Activated naive CD4-positive, alpha-beta T cell treated with anti-CD3 and anti-CD28 coated beads, Interleukin-2, amount 50 U/mL, for 72 hours (primary cell): ENCODE results near the gene NECAB3. TPM values are rescaled to one million over a fixed set of nuclear protein-coding genes. Genes with fewer than 3 reads are reported as not detected.
"Not testable (repeated sequence)": the region's sequence is repeated elsewhere in the genome, so short reads cannot be mapped to it uniquely, and the experiment has no call there.

Experiments
- ATAC-seq, 2 donors: fragments of 150-1000 bp; cut with Tn5 transposase; 2 replicates each; pipeline ENCODE4 v1.10.0; 2021; ENCODE audit warnings: mild to moderate bottlenecking in 2 of 2, moderate library complexity in 2 of 2
- DNase-seq, 2 donors: peaks; one replicate each; pipeline ENCODE4 v3.0.0; 2021 to 2022; ENCODE audit warnings: low spot score in 2 of 2
- H3K27ac Mint-ChIP-seq, 2 donors: one replicate each; pipeline ENCODE4 v1.8.0; 2022; ENCODE audit warnings: mild to moderate bottlenecking in 2 of 2, mixed read lengths in 2 of 2
- H3K36me3 Mint-ChIP-seq, 2 donors: one replicate each; pipeline ENCODE4 v1.8.0; 2022; ENCODE audit warnings: mixed read lengths in 2 of 2
- H3K9me3 Mint-ChIP-seq, 2 donors: one replicate each; pipeline ENCODE4 v1.8.0; 2022; ENCODE audit warnings: mixed read lengths in 2 of 2
- total RNA-seq, 2 donors: library from RNA; stranded (reverse); gene quantifications; one replicate each; pipeline ENCODE4 v1.2.3, GENCODE V29; 2022

NECAB3 gene
- total RNA-seq, 2 donors from 2014 or later = 24.5 to 43.0 TPM

- no peak for DNase-seq
- no peaks in the 10 kb centered on the region for H3K9me3 Mint-ChIP-seq
These were observed 28.6 kb upstream of the NECAB3 start for GRCh38 chr20:33702861-33703260.

GRCh38 chr20:33701629-33702450, 27.6 kb upstream of the NECAB3 start:
- H3K27ac Mint-ChIP-seq = no peak overlapping the region

More at GRCh38 chr20:33702861-33703260, 28.6 kb upstream of the NECAB3 start:
- ATAC-seq = no peak
- H3K27ac Mint-ChIP-seq = peak overlapping the region in 1 of 2 donors; percentile 44
- peaks cover 0 to 5% of the 10 kb centered on the region in 2 donors for H3K36me3 Mint-ChIP-seq

GRCh38 chr20:33700696-33701441, 26.6 kb upstream of the NECAB3 start:
- not testable (repeated sequence) for DNase-seq, ATAC-seq, H3K9me3 Mint-ChIP-seq, H3K36me3 Mint-ChIP-seq, H3K27ac Mint-ChIP-seq

More at GRCh38 chr20:33701629-33702450, 27.6 kb upstream of the NECAB3 start:
- Mint-ChIP-seq H3K9me3 (no peaks in the 10 kb centered on the region), H3K36me3 (peaks cover 0 to 5% of the 10 kb centered on the region in 2 donors)
- ATAC-seq (no peak), DNase-seq (no peak)

GRCh38 chr20:33698966-33699365, 24.7 kb upstream of the NECAB3 start:
- H3K27ac Mint-ChIP-seq, H3K9me3 Mint-ChIP-seq, ATAC-seq, DNase-seq, H3K36me3 Mint-ChIP-seq: not testable (repeated sequence)

GRCh38 chr20:33697129-33697528, 22.9 kb upstream of the NECAB3 start:
- Mint-ChIP-seq H3K36me3 (peaks cover 0 to 5% of the 10 kb centered on the region in 2 donors), H3K27ac (no peak overlapping the region), H3K9me3 (no peaks in the 10 kb centered on the region)
- DNase-seq (no peak), ATAC-seq (no peak)

GRCh38 chr20:33696448-33696847, 22.2 kb upstream of the NECAB3 start:
- ATAC-seq (no peak), DNase-seq (no peak)
- H3K9me3 Mint-ChIP-seq = no peaks in the 10 kb centered on the region
- H3K27ac Mint-ChIP-seq = no peak overlapping the region
- peaks cover 0 to 5% of the 10 kb centered on the region in 2 donors for H3K36me3 Mint-ChIP-seq

GRCh38 chr20:33694639-33695012, 20.4 kb upstream of the NECAB3 start:
- no peaks in the 10 kb centered on the region for H3K9me3 Mint-ChIP-seq
- ATAC-seq (no peak), DNase-seq (no peak)
- no peak overlapping the region for H3K27ac Mint-ChIP-seq
- peaks cover 0 to 5% of the 10 kb centered on the region in 2 donors for H3K36me3 Mint-ChIP-seq

GRCh38 chr20:33693741-33694638, 19.8 kb upstream of the NECAB3 start:
- no peaks in the 10 kb centered on the region for H3K9me3 Mint-ChIP-seq
- DNase-seq (no peak), ATAC-seq (no peak)

GRCh38 chr20:33693289-33693688, 19.1 kb upstream of the NECAB3 start:
- no peaks in the 10 kb centered on the region for H3K36me3 Mint-ChIP-seq
- H3K27ac Mint-ChIP-seq = no peak overlapping the region
- no peak for ATAC-seq
- DNase-seq = no peak
- H3K9me3 Mint-ChIP-seq = no peaks in the 10 kb centered on the region

More at GRCh38 chr20:33693741-33694638, 19.8 kb upstream of the NECAB3 start:
- Mint-ChIP-seq H3K36me3 (peaks cover 0 to 5% of the 10 kb centered on the region in 2 donors), H3K27ac (peak overlapping the region in 1 of 2 donors; percentile 48)

GRCh38 chr20:33689973-33690372, 15.7 kb upstream of the NECAB3 start:
- DNase-seq (peak in 1 of 2 donors; percentile 60), ATAC-seq (peak; percentile 10 to 40)
- Mint-ChIP-seq H3K27ac (peak overlapping the region; percentile 44 to 61), H3K9me3 (no peaks in the 10 kb centered on the region), H3K36me3 (peaks cover 7% of the 10 kb centered on the region in 2 donors)

GRCh38 chr20:33689493-33689892, 15.3 kb upstream of the NECAB3 start:
- ATAC-seq = no peak
- Mint-ChIP-seq H3K9me3 (no peaks in the 10 kb centered on the region), H3K27ac (peak overlapping the region in 1 of 2 donors; percentile 61), H3K36me3 (peaks cover 10 to 11% of the 10 kb centered on the region in 2 donors)
- no peak for DNase-seq

- Mint-ChIP-seq H3K36me3 (peaks cover 10 to 12% of the 10 kb centered on the region in 2 donors), H3K9me3 (no peaks in the 10 kb centered on the region), H3K27ac (peak overlapping the region in 1 of 2 donors; percentile 45)
- DNase-seq (no peak), ATAC-seq (no peak)
These were observed 14.8 kb upstream of the NECAB3 start for GRCh38 chr20:33688938-33689424.

- Mint-ChIP-seq H3K27ac (peak overlapping the region; percentile 45 to 51), H3K36me3 (peaks cover 10 to 12% of the 10 kb centered on the region in 2 donors), H3K9me3 (no peaks in the 10 kb centered on the region)
- no peak for DNase-seq
- peak; percentile 2 to 5 for ATAC-seq
These were observed 14.0 kb upstream of the NECAB3 start for GRCh38 chr20:33687993-33688937.

- DNase-seq (no peak), ATAC-seq (no peak)
- peaks cover 10 to 20% of the 10 kb centered on the region in 2 donors for H3K36me3 Mint-ChIP-seq
- peak overlapping the region; percentile 45 to 51 for H3K27ac Mint-ChIP-seq
- H3K9me3 Mint-ChIP-seq = no peaks in the 10 kb centered on the region
These were observed 13.2 kb upstream of the NECAB3 start for GRCh38 chr20:33687370-33687915.

GRCh38 chr20:33686984-33687366, 12.7 kb upstream of the NECAB3 start:
- ATAC-seq = no peak
- no peak for DNase-seq
- Mint-ChIP-seq H3K27ac (peak overlapping the region in 1 of 2 donors; percentile 61), H3K36me3 (peaks cover 10 to 25% of the 10 kb centered on the region in 2 donors), H3K9me3 (no peaks in the 10 kb centered on the region)
